Right atrium auricular region (tissue), 2 donors: ENCODE data around the gene RIOK3. TPM values are rescaled to one million over a fixed set of nuclear protein-coding genes. Genes with fewer than 3 reads are reported as not detected.

Source experiments
- DNase-seq: peaks from one replicate; pipeline ENCODE4 v3.0.0-alpha.2; 2019; ENCODE audit warnings: low spot score
- H3K27ac ChIP-seq, 2 donors: fragments of 200-600 bp; sonication (generic); 1 replicate in 1 of 2; 2 replicates in 1 of 2; pipeline ENCODE4 v1.5.1; 2016 to 2019
- H3K27me3 ChIP-seq, 2 donors: fragments of 200-600 bp; sonication (generic); one replicate each; pipeline versions ENCODE4 v1.5.1 to v1.6.0; 2017 to 2019
- H3K36me3 ChIP-seq: fragments of 200-600 bp; sonication (generic); one replicate; pipeline ENCODE4 v1.5.1; 2016
- H3K4me1 ChIP-seq, 2 donors: fragments of 200-600 bp; sonication (generic); one replicate each; pipeline versions ENCODE4 v1.5.1 to v1.6.0; 2017 to 2019
- H3K4me3 ChIP-seq, 2 donors: fragments of 200-600 bp; sonication (generic); 1 replicate in 1 of 2; 2 replicates in 1 of 2; pipeline ENCODE4 v1.5.1; 2017 to 2019; ENCODE audit warnings: mild to moderate bottlenecking in 1 of 2, moderate library complexity in 1 of 2
- H3K9me3 ChIP-seq, 2 donors: fragments of 200-600 bp; sonication (generic); one replicate each; pipeline ENCODE4 v1.5.1; 2019
- CTCF ChIP-seq, 2 donors: fragments of 200-600 bp; sonication (generic); IDR thresholded peaks; one replicate each; pipeline ENCODE4 v1.5.1; 2019; ENCODE audit warnings: antibody characterized with exemption in 2 of 2
- total RNA-seq, 2 donors: library from RNA; depleted of rRNA; stranded (reverse); fragments of >200 nt; gene quantifications; one replicate each; pipeline ENCODE4 v1.1.0, GENCODE V29; 2016

Gene RIOK3
- total RNA-seq, 2 donors from 2014 or later: 39.2 to 47.2 TPM

GRCh38 chr18:23523429-23524212 lies 70.5 kb downstream of the RIOK3 start:
- Histone ChIP-seq H3K9me3 (no peaks in the 10 kb centered on the region), H3K4me1 (peaks cover 0 to 4% of the 10 kb centered on the region in 2 donors), H3K27ac (no peak overlapping the region), H3K27me3 (no peaks in the 10 kb centered on the region), H3K36me3 (peaks cover 89% of the 10 kb centered on the region), H3K4me3 (no peak overlapping the region)
- no peak for DNase-seq
- TF ChIP-seq CTCF (IDR thresholded peaks at IDR 0.05): no peak

GRCh38 chr18:23524213-23524707 lies 71.2 kb downstream of the RIOK3 start:
- Histone ChIP-seq H3K4me3 (no peak overlapping the region), H3K27me3 (no peaks in the 10 kb centered on the region), H3K36me3 (peaks cover 89% of the 10 kb centered on the region), H3K27ac (no peak overlapping the region), H3K9me3 (no peaks in the 10 kb centered on the region), H3K4me1 (peaks cover 0 to 7% of the 10 kb centered on the region in 2 donors)
- TF ChIP-seq CTCF (IDR thresholded peaks at IDR 0.05): no peak
- no peak for DNase-seq

- no peak for TF ChIP-seq CTCF (IDR thresholded peaks at IDR 0.05)
- H3K27ac ChIP-seq: no peak overlapping the region
- peaks cover 0 to 19% of the 10 kb centered on the region in 2 donors for H3K4me1 ChIP-seq
- no peaks in the 10 kb centered on the region for H3K9me3 ChIP-seq
- no peak overlapping the region for H3K4me3 ChIP-seq
- no peaks in the 10 kb centered on the region for H3K27me3 ChIP-seq
- no peak for DNase-seq
- peaks cover 89% of the 10 kb centered on the region for H3K36me3 ChIP-seq
These were observed 73.5 kb downstream of the RIOK3 start for GRCh38 chr18:23526501-23527063.

- no peak overlapping the region for H3K4me3 ChIP-seq
- no peaks in the 10 kb centered on the region for H3K27me3 ChIP-seq
- H3K4me1 ChIP-seq: peaks cover 0 to 25% of the 10 kb centered on the region in 2 donors
- peak; percentile 71 for DNase-seq
- no peaks in the 10 kb centered on the region for H3K9me3 ChIP-seq
- H3K36me3 ChIP-seq: peaks cover 88% of the 10 kb centered on the region
- H3K27ac ChIP-seq: peak overlapping the region in 1 of 2 donors; percentile 7
- TF ChIP-seq CTCF (IDR thresholded peaks at IDR 0.05): no peak
These were observed 75.7 kb downstream of the RIOK3 start for GRCh38 chr18:23528580-23529472.

- no peak for DNase-seq
- H3K27ac ChIP-seq: no peak overlapping the region
- H3K27me3 ChIP-seq: no peaks in the 10 kb centered on the region
- no peak for TF ChIP-seq CTCF (IDR thresholded peaks at IDR 0.05)
- no peaks in the 10 kb centered on the region for H3K9me3 ChIP-seq
- peaks cover 0 to 25% of the 10 kb centered on the region in 2 donors for H3K4me1 ChIP-seq
- no peak overlapping the region for H3K4me3 ChIP-seq
- peaks cover 88% of the 10 kb centered on the region for H3K36me3 ChIP-seq
These were observed 76.5 kb downstream of the RIOK3 start for GRCh38 chr18:23529604-23530003.
